PC-9 (cell line): ENCODE data around the gene MAPK12. TPM values are rescaled to one million over a fixed set of nuclear protein-coding genes. Genes with fewer than 3 reads are reported as not detected.

Source experiments
- BruUV-seq: library from RNA; stranded (reverse); fragments of 400-500 nt; replicated peaks from 2 replicates; lab custom pipeline; 2021; lab: Mats Ljungman, UMichigan
- CTCF ChIA-PET: fragments of 300-600 bp; sonication (Branson Sonifier 250); formaldehyde crosslinking; loops from one replicate; lab custom pipeline; 2022; ENCODE audit warnings: antibody characterized with exemption; lab: Charles Lee
- POLR2A ChIA-PET: fragments of 300-600 bp; sonication (Branson Sonifier 250); formaldehyde crosslinking; loops from one replicate; lab custom pipeline; 2022; ENCODE audit warnings: antibody characterized with exemption; ENCODE audit not compliant: unreplicated experiment; lab: Charles Lee
- DNase-seq, 2 experiments: peaks; one replicate each; pipeline versions ENCODE4 v3.0.0 to v3.0.0-alpha.2; 2015 to 2022; ENCODE audit warnings: mixed read lengths in 1 of 2
- H2AFZ ChIP-seq: fragments of 200-600 bp; sonication (generic); 2 replicates; pipeline ENCODE4 v1.8.1; 2017; ENCODE audit warnings: antibody characterized with exemption
- H3F3A ChIP-seq: fragments of 200-600 bp; sonication (generic); 2 replicates; pipeline ENCODE4 v1.8.1; 2017; ENCODE audit warnings: antibody characterized with exemption, mild to moderate bottlenecking, low read depth; ENCODE audit not compliant: insufficient read depth
- H3K27ac ChIP-seq: fragments of 200-600 bp; sonication (generic); 2 replicates; pipeline ENCODE4 v1.6.1; 2016; ENCODE audit warnings: mixed run types
- H3K27me3 ChIP-seq: fragments of 200-600 bp; sonication (generic); 2 replicates; pipeline ENCODE4 v1.6.1; 2016; ENCODE audit warnings: low read depth, mixed run types; ENCODE audit not compliant: insufficient read depth
- H3K36me3 ChIP-seq: fragments of 200-600 bp; sonication (generic); 2 replicates; pipeline ENCODE4 v1.6.1; 2016; ENCODE audit warnings: low read depth, mixed run types
- H3K4me1 ChIP-seq: fragments of 200-600 bp; sonication (generic); replicated peaks from 2 replicates; pipeline ENCODE4 v1.6.1; 2016; ENCODE audit warnings: mixed run types; ENCODE audit not compliant: insufficient read depth
- H3K4me2 ChIP-seq: fragments of 200-600 bp; sonication (generic); 2 replicates; pipeline ENCODE4 v1.6.1; 2017; ENCODE audit warnings: mixed run types
- H3K4me3 ChIP-seq: fragments of 200-600 bp; sonication (generic); 2 replicates; pipeline ENCODE4 v1.6.1; 2016; ENCODE audit warnings: mixed run types
- H3K79me2 ChIP-seq: fragments of 200-600 bp; sonication (generic); 2 replicates; pipeline ENCODE4 v1.6.1; 2017; ENCODE audit warnings: low read depth, mixed run types
- H3K9me2 ChIP-seq: fragments of 200-600 bp; sonication (generic); 2 replicates; pipeline ENCODE4 v1.8.1; 2017; ENCODE audit warnings: mild to moderate bottlenecking; ENCODE audit not compliant: insufficient read depth
- H3K9me3 ChIP-seq: fragments of 200-600 bp; sonication (generic); 2 replicates; pipeline ENCODE4 v1.8.1; 2016; ENCODE audit warnings: low read depth; ENCODE audit not compliant: insufficient read depth
- H4K20me1 ChIP-seq: fragments of 200-600 bp; sonication (generic); 2 replicates; pipeline ENCODE4 v1.8.1; 2017; ENCODE audit not compliant: insufficient read depth
- CTCF ChIP-seq: fragments of 200-600 bp; sonication (generic); conservative IDR thresholded peaks from 2 replicates; pipeline ENCODE4 v1.6.1; 2017; ENCODE audit warnings: mixed run types, antibody characterized with exemption, mild to moderate bottlenecking, moderate library complexity
- EZH2 ChIP-seq: fragments of 200-600 bp; sonication (generic); IDR thresholded peaks from 2 replicates; pipeline ENCODE4 v1.8.0; 2017; ENCODE audit warnings: antibody characterized with exemption, low read depth
- intact Hi-C: fragments of 100-400 bp; cut with micrococcal nuclease; formaldehyde crosslinking; loops from one replicate; pipeline ENCODE4 v1.10.0; 2022; ENCODE audit not compliant: unreplicated experiment
- total RNA-seq: library from RNA; stranded (reverse); gene quantifications from 2 replicates; pipeline ENCODE4 v1.2.3, GENCODE V29; 2021

MAPK12 gene
- total RNA-seq, 1 experiment from 2014 or later: 48.5 TPM

GRCh38 chr22:50244420-50245213, 16.9 kb downstream of the MAPK12 start, which contains the start of gene TUBGCP6:
Gene TUBGCP6 (minus strand): TSS chr22:50245023. CDS start chr22:50244459, 564 bp downstream.
- Histone ChIP-seq H3K4me2 (peak within 1 kb of the TSS; percentile 93), H3K79me2 (peaks cover 83% of the 10 kb centered on the region), H3K9me3 (no peaks in the 10 kb centered on the region), H3K27ac (peak within 1 kb of the TSS; percentile 69), H3K36me3 (0 out of 2 replicates have a peak, but pooled peaks cover 18% of the 10 kb centered on the region), H3K9me2 (no peaks in the 10 kb centered on the region), H3K4me3 (peak within 1 kb of the TSS; percentile 86), H4K20me1 (peaks cover 73% of the 10 kb centered on the region), H3K27me3 (no peaks in the 10 kb centered on the region), H2AFZ (peak within 1 kb of the TSS; percentile 97), H3K4me1 (peaks cover 37% of the 10 kb centered on the region), H3F3A (peaks cover 48% of the 10 kb centered on the region)
- TF ChIP-seq EZH2 (no peak), CTCF (peak; percentile 27; the same call in 1 of the 2 replicates)
- ChIA-PET POLR2A (interaction anchor here (0.7 kb wide), 1 partner anchor 253 kb away, joined by 4 read pairs; no protein-coding TSS in a partner anchor), CTCF (no interaction called here)
- intact Hi-C loops: loop anchor here (2.0 kb wide), 1 partner anchor 82 kb away; the partner anchor contains the start of gene DENND6B
- DNase-seq: peak; percentile 91 to 93
- BruUV-seq: no TSS peak

GRCh38 chr22:50243685-50244419, 17.6 kb downstream of the MAPK12 start:
- TSS peak; percentile 27 for BruUV-seq
- no peak for DNase-seq
- TF ChIP-seq CTCF: no peak; the same call in 1 of the 2 replicates
- TF ChIP-seq EZH2: no peak
- Histone ChIP-seq H3K4me3 (peak overlapping the region; percentile 86), H3K9me2 (no peaks in the 10 kb centered on the region), H3F3A (peaks cover 51% of the 10 kb centered on the region), H3K36me3 (0 out of 2 replicates have a peak, but pooled peaks cover 18% of the 10 kb centered on the region), H3K79me2 (peaks cover 86% of the 10 kb centered on the region), H3K4me1 (peaks cover 33% of the 10 kb centered on the region), H3K27ac (no peak overlapping the region), H4K20me1 (peaks cover 80% of the 10 kb centered on the region), H2AFZ (peak overlapping the region; percentile 97), H3K4me2 (peak overlapping the region; percentile 93), H3K9me3 (no peaks in the 10 kb centered on the region), H3K27me3 (no peaks in the 10 kb centered on the region)
- POLR2A ChIA-PET: interaction anchor here (0.7 kb wide), 1 partner anchor 254 kb away, joined by 4 read pairs; no protein-coding TSS in a partner anchor
- CTCF ChIA-PET: interaction anchor here (0.5 kb wide), 1 partner anchor 96 kb away, joined by 3 read pairs; no protein-coding TSS in a partner anchor
- intact Hi-C loops: loop anchor here (2.0 kb wide), 1 partner anchor 83 kb away; the partner anchor contains the start of gene DENND6B

GRCh38 chr22:50242406-50242949, 19.0 kb downstream of the MAPK12 start:
- BruUV-seq: no TSS peak
- H3K27me3 ChIP-seq: no peaks in the 10 kb centered on the region
- H3K9me2 ChIP-seq: no peaks in the 10 kb centered on the region
- no peak overlapping the region for H3K27ac ChIP-seq
- H3K79me2 ChIP-seq: peaks cover 75% of the 10 kb centered on the region
- ChIA-PET CTCF (interaction anchor here (0.7 kb wide), 1 partner anchor 48 kb away, joined by 4 read pairs; no protein-coding TSS in a partner anchor), POLR2A (no interaction called here)
- no peak overlapping the region for H2AFZ ChIP-seq
- H3K9me3 ChIP-seq: no peaks in the 10 kb centered on the region
- intact Hi-C loops: no loop called here
- H4K20me1 ChIP-seq: peaks cover 83% of the 10 kb centered on the region
- TF ChIP-seq EZH2: no peak
- no peak for TF ChIP-seq CTCF
- H3K4me1 ChIP-seq: peaks cover 33% of the 10 kb centered on the region
- H3K36me3 ChIP-seq: 0 out of 2 replicates have a peak, but pooled peaks cover 12% of the 10 kb centered on the region
- H3K4me2 ChIP-seq: peak overlapping the region; percentile 93
- no peak for DNase-seq
- H3K4me3 ChIP-seq: peak overlapping the region; percentile 86
- H3F3A ChIP-seq: peaks cover 50% of the 10 kb centered on the region
